GM21390 (cell line): Measurements from ENCODE around the gene TRAM2.

Experiments used
- ATAC-seq: cut with Tn5 transposase; IDR thresholded peaks from one replicate; pipeline ENCODE4 v1.9.1; 2021; ENCODE audit not compliant: unreplicated experiment

TRAM2 gene, protein sequence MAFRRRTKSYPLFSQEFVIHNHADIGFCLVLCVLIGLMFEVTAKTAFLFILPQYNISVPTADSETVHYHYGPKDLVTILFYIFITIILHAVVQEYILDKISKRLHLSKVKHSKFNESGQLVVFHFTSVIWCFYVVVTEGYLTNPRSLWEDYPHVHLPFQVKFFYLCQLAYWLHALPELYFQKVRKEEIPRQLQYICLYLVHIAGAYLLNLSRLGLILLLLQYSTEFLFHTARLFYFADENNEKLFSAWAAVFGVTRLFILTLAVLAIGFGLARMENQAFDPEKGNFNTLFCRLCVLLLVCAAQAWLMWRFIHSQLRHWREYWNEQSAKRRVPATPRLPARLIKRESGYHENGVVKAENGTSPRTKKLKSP

DNA sequence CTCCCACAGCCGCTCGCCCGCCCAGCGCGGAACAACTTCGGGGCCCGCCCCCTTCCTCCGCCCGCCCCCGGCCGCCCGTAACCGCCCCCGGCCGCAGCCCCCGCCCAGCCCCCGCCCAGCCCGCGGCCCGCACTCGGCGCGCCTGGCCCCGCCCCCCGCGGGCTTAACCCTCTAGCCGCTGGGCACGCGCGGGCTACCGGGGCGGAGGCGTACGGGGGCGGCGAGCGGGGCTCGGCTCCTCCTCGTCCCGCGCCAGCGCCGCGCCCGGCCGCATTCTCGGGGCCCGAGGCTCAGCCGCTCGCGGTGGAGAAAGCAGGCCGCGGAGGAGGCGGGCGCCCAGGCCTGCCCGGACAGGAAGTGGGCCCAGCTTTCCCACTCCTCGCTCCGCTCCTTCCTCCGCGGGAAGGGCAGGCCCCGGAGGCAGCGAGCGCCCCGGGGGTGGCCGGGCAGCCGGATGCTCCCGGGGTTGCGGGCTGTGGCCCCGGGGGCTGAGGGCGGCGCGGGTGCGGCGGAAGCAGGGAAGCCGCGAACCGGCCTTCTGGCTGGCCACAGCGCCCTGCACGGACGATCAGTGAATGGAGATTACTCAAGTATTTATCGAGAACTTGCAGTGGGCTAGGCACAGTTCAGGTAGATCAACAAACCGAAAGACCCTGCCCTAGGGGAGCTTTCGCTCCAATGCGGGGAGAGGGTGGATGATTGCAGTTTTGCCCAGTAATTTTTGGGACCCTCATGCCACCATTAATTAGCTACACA lies at the start of gene TRAM2:
TRAM2 (minus strand) TSS at position 39 of the 756 bp plus-strand sequence. CDS start 145 bp downstream, outside the sequence.
- peak; percentile 59 for ATAC-seq

DNA sequence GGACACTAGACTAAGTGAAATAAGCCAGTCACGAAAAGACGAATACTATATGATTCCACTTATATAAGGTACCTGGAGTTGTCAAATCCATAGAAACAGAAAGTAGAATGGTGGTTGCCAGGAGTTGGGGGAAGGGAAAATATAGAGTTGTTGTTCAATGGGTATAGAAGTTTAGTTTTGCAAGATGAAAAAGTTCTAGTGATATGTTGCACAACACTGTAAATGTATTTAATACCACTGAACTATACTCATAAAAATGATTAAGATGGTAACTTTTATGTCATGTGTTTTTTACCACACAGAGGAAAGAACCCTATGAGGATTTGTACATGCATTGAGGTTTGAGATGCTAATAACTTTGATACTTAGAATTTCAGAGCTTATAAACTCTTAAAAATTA lies 46.0 kb upstream of the TRAM2 start:
- ATAC-seq, result no peak

DNA sequence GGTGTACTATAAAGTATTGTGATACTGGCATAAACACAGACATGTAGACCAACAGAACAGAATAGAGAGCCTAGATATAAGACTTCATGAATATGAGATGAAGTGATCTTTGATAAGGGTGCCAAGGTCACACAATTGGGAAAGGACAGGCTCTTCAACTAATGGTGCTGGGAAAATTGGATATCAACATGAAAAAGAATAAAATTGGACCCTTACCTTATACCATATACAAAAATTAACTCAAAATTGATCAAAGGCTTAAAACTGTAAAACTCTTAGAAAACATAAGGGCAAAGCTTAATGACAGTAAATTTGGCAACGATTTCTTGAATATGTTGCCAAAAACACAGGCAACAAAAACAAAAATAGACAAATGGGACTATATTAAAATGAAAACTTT lies 44.8 kb upstream of the TRAM2 start:
- ATAC-seq, result no peak

DNA sequence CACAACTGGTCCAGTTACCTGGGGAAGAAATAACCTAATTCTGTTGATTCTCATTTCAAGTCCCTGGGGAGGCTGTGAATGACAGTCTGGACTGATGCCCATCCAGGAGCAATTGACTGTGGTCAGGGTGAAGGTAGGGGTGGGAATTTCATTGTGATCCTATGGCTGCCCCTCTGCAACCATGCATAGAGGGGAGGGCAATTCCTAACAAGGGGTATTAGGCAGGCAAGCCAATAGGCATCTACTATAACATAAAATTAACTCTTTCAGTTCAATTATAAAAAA lies 44.0 kb upstream of the TRAM2 start:
- no peak for ATAC-seq

DNA sequence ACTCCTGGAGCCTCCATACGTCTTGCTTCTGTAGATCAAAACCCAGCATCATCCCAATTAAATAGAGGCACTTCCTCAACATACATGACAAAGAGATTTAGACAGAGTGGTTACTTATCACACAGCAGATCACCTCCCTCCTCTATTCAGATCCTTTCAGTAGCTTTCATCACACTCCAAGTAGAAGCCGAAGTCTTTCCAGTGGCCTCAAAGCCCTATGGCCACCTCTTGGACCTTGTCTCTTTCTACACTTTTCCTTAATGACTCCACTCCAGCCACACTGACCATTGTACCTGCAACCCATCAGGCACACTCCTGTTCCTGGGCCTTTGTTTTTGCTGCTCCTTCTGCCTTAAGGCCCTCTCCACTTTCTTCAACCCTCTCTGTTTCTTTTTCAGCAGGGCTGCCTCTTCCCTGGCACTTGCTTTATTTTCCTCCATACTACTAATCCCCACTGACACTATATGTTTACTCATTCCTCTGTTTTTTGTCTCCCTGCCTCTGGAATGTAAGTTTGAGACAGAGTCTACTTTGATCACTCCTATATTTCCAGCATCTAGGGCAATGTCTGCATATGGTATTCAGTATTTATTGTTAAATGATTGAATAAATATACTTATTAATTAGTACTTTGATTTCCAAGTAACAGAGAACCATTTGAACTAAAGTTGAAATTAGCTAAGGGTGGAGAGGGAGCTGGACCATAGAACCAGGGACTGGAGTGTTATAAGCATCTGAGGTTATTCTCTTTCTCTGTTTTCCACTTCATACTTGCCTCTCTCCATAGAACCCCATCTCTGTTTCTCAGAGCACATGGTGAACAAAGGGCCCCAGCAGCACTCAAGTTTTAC lies 43.4 kb upstream of the TRAM2 start:
- ATAC-seq, result no peak

DNA sequence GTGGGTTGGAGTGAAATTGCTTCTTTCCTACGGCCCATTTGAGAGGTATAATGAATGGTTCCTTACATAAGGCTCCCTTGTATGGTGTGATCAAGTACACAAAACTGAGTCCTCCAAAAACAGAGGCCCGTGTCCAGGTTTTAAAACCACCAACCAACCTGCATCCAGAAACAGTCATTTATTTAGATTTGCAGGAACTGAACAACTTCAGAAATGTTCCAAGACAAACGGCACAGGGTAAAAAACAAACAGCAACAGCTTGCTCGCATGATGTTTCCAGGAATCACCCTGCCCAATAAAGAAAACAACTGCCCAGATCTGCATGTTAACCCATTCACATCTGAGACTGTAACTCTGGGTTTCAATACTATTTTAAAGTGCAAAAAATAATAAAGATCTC lies 40.2 kb upstream of the TRAM2 start:
- ATAC-seq, result no peak

DNA sequence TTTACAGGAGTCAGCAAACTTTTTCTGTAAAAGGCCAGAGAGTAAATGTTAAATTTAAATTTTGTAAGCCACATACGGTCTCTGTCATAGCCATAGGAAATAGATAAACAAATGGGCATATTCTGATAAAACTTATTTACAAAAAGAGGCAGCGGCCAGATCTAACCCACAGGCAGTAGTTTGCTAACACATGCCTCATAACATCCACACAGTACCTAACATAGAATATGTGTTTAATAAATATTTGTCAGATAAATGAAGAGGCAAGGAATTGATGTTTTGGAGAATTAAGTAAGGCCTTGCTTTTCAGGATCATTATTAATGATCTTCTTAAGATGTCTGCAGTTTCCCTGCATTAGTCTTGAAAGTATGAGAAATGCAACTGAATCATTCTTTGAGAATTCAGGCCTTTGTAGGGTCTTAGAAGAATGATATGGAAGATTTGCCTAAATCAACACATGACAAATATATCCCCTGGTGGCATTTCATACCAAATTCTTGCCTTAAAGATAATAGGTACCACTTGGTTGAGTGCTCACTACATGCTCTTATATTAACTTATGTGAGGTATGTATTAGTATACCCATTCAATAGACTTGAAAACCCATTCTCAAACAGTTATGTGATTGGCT lies 39.3 kb upstream of the TRAM2 start:
- no peak for ATAC-seq

DNA sequence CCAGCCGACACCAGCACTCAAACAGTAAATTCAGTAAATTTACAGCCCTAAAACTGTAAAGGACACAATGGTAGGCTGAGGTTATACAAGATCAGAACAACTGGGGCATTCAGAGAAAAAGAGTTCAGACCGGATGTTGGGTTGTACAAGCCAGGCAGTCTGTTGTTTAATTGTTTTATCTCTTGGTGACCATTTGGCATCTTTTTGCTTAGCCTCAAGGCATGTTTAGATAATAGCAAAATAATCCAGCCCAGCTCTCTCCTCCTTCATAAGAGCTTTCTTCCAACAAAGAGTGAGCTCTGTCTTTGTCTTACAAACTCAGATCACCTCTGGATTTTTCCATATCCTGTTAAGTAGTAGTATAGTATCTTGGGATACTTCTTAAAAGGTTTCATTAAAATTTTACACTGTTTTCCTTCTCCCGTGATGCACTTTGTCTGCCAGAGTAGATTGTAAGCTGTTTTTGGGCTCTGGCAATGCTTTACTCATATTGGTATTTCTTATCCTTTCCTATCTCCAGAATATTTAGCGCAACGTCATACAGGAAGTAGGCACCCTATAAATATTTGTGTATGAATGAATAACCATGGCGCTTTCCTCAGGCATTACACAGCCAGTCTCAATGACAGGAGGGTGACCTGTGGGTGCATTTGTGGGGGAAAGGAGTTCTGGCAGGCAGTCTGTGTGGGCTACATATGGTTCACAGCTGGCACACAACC lies 35.6 kb upstream of the TRAM2 start:
- no peak for ATAC-seq

DNA sequence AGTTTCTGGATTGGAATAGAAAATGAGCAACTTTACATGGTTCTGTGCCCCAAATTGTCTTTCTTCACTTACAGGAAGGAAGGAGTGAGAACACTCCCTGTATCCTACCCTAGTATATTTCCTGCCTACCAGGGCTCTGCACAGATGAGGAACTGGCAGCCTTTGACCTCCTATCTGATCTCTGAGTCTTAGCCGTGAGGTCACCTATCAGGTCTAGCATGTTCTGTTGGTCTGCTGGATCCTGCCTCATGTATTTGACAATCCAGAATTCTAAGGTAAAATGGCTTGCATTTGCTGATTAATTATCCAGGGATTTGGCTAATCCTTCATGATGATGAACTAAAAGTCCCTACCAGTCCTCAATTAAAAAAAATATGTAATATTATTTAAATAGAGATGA lies 35.0 kb upstream of the TRAM2 start:
- ATAC-seq, result no peak

DNA sequence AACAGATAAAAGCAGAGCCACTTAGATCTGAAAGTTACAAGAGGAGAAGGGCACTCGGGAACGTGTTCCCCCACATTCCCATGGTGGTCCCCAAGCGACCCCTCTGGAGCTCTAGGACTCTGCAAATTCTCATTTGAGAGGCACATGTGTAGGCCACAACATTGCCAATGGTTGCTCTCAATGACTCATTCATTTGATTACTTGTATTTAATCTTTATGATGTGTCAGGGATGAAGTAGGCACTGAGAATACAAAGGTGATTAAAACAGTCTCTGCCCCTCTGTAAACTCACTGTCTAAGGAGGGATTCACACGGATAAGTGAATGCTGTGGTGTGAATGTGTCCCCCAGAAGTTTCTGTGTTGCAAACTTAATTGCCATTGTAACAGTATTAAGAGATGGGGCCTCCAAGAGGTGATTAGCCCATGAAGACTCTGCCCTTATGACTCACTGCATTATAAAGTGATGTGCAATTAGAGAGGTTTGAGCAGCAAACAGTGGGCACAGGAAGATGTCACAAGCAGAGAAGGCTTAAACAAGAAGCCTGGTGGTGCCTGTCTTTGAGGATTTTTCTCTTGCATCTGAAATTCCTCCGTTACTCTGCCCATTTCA lies 34.0 kb upstream of the TRAM2 start:
- no peak for ATAC-seq

DNA sequence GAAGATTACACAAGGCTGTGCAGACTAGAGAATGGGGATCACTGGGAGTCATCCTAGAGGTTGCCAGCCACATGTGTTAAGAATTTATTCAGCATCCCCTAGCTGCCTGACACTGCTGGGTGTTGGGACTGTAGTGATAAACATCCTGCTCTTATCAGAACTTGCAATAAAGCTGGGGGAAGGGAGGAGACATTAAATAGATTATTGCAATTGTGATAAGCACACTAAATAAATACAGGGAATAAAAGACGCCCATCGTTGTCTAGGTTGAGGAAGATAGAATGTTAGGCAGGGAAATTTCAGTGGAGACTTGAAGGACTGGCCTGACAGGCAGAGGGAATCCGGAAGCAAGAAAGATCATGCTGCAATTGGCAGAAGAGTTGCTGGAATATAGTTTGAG lies 33.2 kb upstream of the TRAM2 start:
- ATAC-seq, result no peak

DNA sequence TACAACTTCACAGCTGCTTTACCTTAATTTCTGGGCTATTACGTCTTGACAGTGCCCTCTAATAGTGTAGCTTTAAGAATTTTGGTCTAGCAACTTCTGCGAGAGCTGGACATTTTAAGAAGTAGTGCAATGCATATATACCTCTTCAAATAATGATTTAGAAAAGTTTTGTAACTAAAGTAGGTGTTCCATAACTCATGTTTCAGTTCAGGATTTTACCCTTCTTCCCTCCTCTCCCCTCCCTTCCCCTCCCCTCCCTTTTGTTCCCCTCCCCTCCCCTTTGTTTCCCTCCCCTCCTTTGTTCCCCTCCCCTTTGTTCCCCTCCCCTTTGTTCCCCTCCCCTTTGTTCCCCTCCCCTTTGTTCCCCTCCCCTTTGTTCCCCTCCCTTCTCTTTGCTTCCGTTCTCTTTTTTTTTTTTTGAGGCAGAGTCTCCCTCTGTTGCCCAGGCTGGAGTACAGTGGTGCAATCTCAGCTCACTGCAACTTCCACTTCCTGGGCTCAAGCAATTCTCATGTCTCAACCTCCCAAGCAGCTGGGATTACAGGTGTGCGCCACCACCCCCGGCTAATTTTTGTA lies 28.8 kb upstream of the TRAM2 start:
- ATAC-seq, result no peak

DNA sequence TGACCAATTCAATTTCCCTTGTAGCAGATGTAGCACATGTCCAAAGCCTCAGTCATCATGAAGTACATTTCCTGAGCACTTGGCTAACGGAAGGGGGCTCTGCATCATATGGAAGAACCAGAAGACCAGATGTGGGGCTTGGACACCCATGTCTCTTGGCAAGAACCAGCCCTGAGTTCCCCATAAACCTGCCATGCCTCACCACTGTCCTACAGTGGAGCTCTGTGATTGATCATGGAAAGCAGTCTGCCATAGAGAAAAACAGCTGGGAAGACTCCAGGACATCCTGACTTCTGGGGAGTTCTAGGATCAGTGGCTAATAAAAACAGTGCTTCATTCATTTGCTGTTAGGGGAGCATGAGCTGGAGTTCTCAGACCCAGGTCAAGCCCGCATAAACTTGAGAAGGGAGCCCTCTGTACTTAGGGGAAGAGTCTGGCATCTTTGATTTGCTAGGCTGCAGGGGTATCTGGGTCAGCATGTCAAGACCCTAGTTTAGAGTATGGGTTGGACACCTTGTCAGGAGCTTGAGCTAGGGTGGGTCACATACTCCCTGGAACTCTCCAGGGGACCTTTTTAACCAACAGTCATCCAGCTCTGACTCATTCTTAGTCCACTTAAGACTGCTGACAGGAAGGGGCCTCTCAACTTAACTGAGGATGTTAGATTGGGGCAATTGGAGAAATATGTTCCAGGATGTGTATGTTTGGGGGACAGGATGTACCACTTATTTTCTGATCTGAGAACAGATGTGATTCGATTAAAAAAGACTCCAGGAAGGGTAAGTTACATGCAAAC lies 26.3 kb upstream of the TRAM2 start:
- ATAC-seq, result no peak

DNA sequence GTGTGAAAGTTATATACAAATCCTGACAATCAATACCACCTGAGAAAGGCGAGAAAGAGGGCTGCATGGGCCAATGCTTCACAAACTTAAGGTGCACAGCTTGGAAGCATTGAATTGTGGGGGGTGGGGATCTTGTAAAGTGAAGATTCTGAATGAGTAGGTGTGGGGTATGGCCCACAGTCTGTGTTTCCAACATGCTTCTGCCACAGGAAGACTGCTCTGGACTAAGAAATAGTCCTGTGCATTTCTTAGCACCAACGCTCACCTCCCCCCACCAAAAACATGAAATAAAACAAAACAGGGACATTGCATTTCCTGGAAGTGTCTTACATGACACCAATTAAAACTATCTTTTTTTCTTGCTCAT lies 21.9 kb upstream of the TRAM2 start:
- no peak for ATAC-seq

DNA sequence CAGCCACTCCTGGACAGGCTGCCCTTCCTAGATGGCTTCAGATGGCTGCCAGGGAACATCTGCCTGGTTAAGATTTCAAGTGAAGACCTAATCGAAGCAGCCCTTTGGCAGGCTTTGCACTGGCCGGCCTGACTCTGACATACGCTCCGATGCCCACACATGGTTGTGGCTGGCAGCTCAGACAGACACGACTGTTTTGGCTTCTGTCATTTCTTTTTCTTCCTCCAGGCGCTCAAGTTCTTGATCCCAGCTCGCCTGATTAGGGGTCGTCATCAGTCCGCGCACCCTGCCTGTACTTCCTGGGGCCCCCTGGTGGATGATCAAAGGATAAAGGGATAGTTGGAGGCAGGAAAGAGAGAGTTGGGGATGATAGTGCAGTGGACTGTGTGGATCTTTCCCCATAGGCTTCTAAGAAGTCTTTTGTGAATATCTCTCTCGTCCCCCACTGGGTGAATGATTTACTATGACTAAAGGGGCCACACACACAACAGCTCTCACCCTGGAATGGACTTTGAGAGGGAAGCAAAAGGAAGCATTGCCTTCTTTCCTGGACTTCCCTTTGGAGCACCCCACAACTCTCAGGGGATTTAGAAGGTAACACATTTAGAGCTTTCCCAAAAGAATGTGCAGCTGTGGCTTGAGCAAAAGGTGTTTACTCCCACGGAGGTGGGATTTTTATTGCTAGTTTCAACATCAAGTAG lies 21.4 kb upstream of the TRAM2 start:
- no peak for ATAC-seq

DNA sequence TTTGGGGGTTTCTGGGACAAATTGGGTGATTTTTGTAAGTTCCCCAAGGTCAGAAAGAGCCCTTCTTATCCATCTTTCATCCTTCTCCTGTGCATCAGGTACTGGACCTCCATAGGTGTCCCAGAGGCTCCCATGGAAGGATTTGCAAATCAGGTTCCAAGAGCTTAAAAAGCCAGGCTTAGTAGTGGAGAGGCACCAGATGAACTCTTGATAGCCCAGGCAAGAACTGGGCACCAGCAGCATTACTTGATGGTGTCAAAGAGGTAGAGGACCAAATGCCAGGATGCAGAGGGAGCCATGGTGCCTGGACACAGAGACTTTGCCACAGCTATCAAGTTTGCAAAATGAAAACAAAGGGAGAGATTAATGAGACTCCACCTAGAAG lies 20.9 kb upstream of the TRAM2 start:
- no peak for ATAC-seq

DNA sequence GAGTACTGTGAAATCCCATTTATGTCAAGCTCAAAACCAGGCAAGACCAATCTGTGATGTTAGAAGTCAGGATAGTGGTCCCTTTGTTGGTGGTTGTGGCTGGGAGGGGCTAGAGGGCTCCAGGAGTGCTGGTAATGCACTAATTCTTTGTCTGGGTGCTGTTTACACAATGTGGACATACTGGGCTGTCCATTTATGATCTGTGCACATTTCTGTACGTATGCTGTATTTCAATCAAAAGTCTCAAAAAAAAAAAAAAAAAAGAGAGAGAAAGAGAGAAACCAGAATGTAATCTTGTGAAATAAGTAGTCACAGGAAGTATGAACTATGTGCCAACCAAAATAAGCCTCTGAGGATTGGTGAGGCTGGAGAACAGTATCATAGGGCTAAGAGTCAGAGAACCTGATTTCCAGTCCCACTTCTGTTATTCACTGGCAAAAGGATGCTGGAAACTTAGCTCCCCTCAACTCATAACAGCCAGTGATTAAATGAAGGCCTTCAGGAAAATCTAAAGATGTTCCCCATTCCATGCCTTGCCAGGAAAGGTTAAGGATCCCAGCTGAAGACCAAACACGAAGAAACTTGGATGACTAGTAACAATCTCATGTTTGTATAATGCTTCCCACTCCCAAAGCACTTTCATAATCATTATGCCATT lies 19.6 kb upstream of the TRAM2 start:
- ATAC-seq, result no peak

DNA sequence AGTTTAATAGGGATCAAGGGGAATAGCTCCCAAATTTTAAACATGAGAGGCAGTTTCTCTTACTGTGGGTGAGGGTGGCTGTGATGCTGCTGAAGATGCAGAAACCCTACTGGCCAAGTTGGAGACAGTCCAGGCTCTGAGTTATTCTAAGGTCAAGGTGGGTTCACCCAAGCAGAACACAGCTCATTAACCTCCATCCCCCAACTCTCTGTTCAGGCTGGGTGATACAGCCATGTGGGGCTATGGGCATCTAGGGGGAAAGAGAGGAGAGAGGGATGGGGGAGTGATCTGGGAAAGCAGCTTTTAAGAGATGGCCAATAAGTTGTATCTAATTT lies 18.9 kb upstream of the TRAM2 start:
- ATAC-seq, result peak; percentile 70
